Measurements from ENCODE around the gene PNPLA6. TPM values are rescaled to one million over a fixed set of nuclear protein-coding genes. Genes with fewer than 3 reads are reported as not detected.

The PNPLA6 gene
- total RNA-seq, 1 donor from 2014 or later = 40.8 TPM

DNA sequence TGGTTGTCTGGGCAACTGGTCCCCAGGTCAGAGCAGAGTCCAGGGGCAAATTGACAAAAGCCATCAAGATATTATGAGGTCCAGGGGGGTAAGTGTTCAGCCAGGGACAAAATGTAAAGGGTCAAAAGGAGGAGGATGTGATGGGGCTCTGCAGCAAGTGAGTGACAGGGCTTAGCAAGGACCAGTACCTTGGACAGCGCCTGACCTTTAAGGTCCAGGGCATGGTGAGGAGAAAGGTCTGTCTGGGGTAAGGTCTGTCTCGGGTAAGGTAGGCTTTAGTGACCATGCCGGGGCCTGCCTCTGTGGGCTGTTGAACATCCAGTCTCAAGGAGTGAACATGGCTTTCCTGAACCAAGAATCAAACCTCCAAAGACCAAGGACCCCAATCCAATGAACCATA is 25.9 kb upstream of the PNPLA6 start:
- H3K4me3 ChIP-seq (ENCODE audit: low read depth, low read length) = no peak overlapping the region
- TF ChIP-seq, protein P1, sequence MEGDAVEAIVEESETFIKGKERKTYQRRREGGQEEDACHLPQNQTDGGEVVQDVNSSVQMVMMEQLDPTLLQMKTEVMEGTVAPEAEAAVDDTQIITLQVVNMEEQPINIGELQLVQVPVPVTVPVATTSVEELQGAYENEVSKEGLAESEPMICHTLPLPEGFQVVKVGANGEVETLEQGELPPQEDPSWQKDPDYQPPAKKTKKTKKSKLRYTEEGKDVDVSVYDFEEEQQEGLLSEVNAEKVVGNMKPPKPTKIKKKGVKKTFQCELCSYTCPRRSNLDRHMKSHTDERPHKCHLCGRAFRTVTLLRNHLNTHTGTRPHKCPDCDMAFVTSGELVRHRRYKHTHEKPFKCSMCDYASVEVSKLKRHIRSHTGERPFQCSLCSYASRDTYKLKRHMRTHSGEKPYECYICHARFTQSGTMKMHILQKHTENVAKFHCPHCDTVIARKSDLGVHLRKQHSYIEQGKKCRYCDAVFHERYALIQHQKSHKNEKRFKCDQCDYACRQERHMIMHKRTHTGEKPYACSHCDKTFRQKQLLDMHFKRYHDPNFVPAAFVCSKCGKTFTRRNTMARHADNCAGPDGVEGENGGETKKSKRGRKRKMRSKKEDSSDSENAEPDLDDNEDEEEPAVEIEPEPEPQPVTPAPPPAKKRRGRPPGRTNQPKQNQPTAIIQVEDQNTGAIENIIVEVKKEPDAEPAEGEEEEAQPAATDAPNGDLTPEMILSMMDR (IDR thresholded peaks at IDR 0.05; ENCODE audit: insufficient read depth, low read length, severe bottlenecking) = no peak
- FAIRE-seq = no peak
- no peak for DNase-seq (ENCODE audit: low read depth)
- H3K36me3 ChIP-seq (ENCODE audit: control insufficient read depth, insufficient read depth, low read length) = no peaks in the 10 kb centered on the region
- H3K27me3 ChIP-seq (ENCODE audit: control insufficient read depth, insufficient read depth, low read length) = no peaks in the 10 kb centered on the region

DNA sequence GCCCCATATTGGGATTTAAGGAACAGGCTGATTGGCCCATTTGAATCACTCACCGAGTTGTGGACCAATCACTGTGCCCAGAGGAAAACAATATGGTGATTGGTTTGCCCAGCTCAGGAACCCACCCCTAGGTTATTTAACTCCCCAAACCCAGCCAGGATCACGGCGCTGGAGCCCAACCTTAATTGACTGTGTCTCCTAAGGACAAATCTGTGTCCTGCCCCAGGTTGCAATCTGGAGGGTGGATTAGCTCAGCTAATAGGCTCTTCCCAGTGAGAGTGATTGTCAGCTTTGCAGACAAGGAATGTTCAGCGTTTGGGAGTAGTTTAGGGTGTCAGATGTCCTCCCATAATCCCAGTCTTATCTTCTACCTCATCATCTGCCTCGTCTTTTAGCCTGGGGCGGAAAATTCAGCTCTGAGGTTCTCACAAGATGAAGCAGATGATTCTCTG is 23.1 kb upstream of the PNPLA6 start:
- Histone ChIP-seq H3K4me3 (ENCODE audit: low read depth, low read length) (no peak overlapping the region), H3K27me3 (ENCODE audit: control insufficient read depth, insufficient read depth, low read length) (no peaks in the 10 kb centered on the region), H3K36me3 (ENCODE audit: control insufficient read depth, insufficient read depth, low read length) (no peaks in the 10 kb centered on the region)
- DNase-seq (ENCODE audit: low read depth) = no peak
- FAIRE-seq = no peak
- TF ChIP-seq, protein P1 (IDR thresholded peaks at IDR 0.05; ENCODE audit: insufficient read depth, low read length, severe bottlenecking) = no peak

GRCh38 chr19:7513809-7514642 is 21.5 kb upstream of the PNPLA6 start:
- Histone ChIP-seq H3K4me3 (ENCODE audit: low read depth, low read length) (no peak overlapping the region), H3K36me3 (ENCODE audit: control insufficient read depth, insufficient read depth, low read length) (no peaks in the 10 kb centered on the region), H3K27me3 (ENCODE audit: control insufficient read depth, insufficient read depth, low read length) (no peaks in the 10 kb centered on the region)
- no peak for DNase-seq (ENCODE audit: low read depth)
- TF ChIP-seq, protein P1 (IDR thresholded peaks at IDR 0.05; ENCODE audit: insufficient read depth, low read length, severe bottlenecking) = no peak
- peak; percentile 18 for FAIRE-seq

- H3K36me3 ChIP-seq (ENCODE audit: control insufficient read depth, insufficient read depth, low read length) = no peaks in the 10 kb centered on the region
- FAIRE-seq = no peak
- no peak overlapping the region for H3K4me3 ChIP-seq (ENCODE audit: low read depth, low read length)
- no peak for DNase-seq (ENCODE audit: low read depth)
- TF ChIP-seq, protein P1 (IDR thresholded peaks at IDR 0.05; ENCODE audit: insufficient read depth, low read length, severe bottlenecking) = no peak
- H3K27me3 ChIP-seq (ENCODE audit: control insufficient read depth, insufficient read depth, low read length) = no peaks in the 10 kb centered on the region
Measured at GRCh38 chr19:7515110-7515644, 20.3 kb upstream of the PNPLA6 start.

DNA sequence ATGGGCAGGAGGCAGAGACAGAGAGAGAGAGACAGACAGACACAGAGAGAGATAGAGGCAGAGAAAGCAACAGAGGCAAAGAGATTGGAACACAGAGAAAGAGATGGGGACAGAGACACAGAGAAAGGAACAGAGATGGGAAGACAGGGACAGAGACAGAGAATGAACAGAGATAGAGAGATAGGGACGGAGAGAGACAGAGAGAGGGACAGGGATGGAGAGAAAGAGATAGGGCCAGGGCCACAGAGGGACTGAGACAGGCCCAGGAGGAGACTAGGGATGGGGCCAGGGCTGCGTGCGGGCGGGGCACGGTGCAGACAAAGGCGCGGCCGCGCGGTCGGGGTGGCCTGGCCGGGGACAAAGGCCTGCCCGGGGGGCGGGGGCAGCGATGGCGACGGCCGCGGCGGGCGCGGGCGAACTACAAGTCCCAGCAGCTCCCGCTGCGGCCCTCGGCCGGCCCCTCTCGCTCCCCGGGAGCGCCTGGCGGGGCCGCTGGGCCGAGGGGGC is 19.8 kb upstream of the PNPLA6 start, which contains the start of gene ZNF358:
TSS of gene ZNF358 (plus strand) at position 459 of the 507 bp plus-strand sequence. CDS start 3,140 bp downstream, outside the sequence.
- H3K27me3 ChIP-seq (ENCODE audit: control insufficient read depth, insufficient read depth, low read length) = no peaks in the 10 kb centered on the region
- DNase-seq (ENCODE audit: low read depth) (no peak), FAIRE-seq (no peak)
- H3K4me3 ChIP-seq (ENCODE audit: low read depth, low read length) = peak within 1 kb of the TSS; percentile 46
- no peaks in the 10 kb centered on the region for H3K36me3 ChIP-seq (ENCODE audit: control insufficient read depth, insufficient read depth, low read length)
- TF ChIP-seq, protein P1 (IDR thresholded peaks at IDR 0.05; ENCODE audit: insufficient read depth, low read length, severe bottlenecking) = no peak
